GM23338 (cell line): ENCODE data around the gene CDC73. TPM values are rescaled to one million over a fixed set of nuclear protein-coding genes. Genes with fewer than 3 reads are reported as not detected.

ENCODE experiments used
- ATAC-seq: fragments of 200-7000 bp; cut with Tn5 transposase; 3 replicates; pipeline ENCODE4 v1.9.1; 2020
- DNase-seq: peaks from one replicate; pipeline ENCODE4 v3.0.0-alpha.2; 2015; ENCODE audit warnings: low spot score
- H2AFZ ChIP-seq: fragments of 200-600 bp; sonication (generic); 2 replicates; pipeline ENCODE4 v1.8.0; 2016; ENCODE audit warnings: antibody characterized with exemption, mild to moderate bottlenecking, moderate library complexity
- H3F3A ChIP-seq: fragments of 200-600 bp; sonication (generic); replicated peaks from 2 replicates; pipeline ENCODE4 v1.8.0; 2017; ENCODE audit warnings: antibody characterized with exemption, mixed run types, low read depth
- H3K27ac ChIP-seq: fragments of 200-600 bp; sonication (generic); 2 replicates; pipeline ENCODE4 v1.6.1; 2016; ENCODE audit warnings: low read depth
- H3K27me3 ChIP-seq: fragments of 200-600 bp; sonication (generic); 2 replicates; pipeline ENCODE4 v1.8.0; 2016; ENCODE audit warnings: mild to moderate bottlenecking, mixed run types, moderate library complexity; ENCODE audit not compliant: insufficient read depth
- H3K36me3 ChIP-seq: fragments of 200-600 bp; sonication (generic); 2 replicates; pipeline ENCODE4 v1.8.0; 2016; ENCODE audit warnings: mild to moderate bottlenecking; ENCODE audit not compliant: insufficient read depth
- H3K4me1 ChIP-seq: fragments of 200-600 bp; sonication (generic); 2 replicates; pipeline ENCODE4 v1.8.0; 2016; ENCODE audit warnings: mild to moderate bottlenecking, moderate library complexity; ENCODE audit not compliant: insufficient read depth
- H3K4me2 ChIP-seq: fragments of 200-600 bp; sonication (generic); 2 replicates; pipeline ENCODE4 v1.7.1; 2017; ENCODE audit warnings: mixed run types
- H3K4me3 ChIP-seq: fragments of 200-600 bp; sonication (generic); 2 replicates; pipeline ENCODE4 v1.6.1; 2016; ENCODE audit warnings: mixed run types
- H3K79me2 ChIP-seq: fragments of 200-600 bp; sonication (generic); replicated peaks from 2 replicates; pipeline ENCODE4 v1.8.0; 2017; ENCODE audit warnings: mild to moderate bottlenecking; ENCODE audit not compliant: insufficient read depth
- H3K9me2 ChIP-seq: fragments of 200-600 bp; sonication (generic); 2 replicates; pipeline ENCODE4 v1.8.0; 2017; ENCODE audit not compliant: insufficient read depth
- H4K20me1 ChIP-seq: fragments of 200-600 bp; sonication (generic); replicated peaks from 2 replicates; pipeline ENCODE4 v1.8.0; 2017; ENCODE audit warnings: mild to moderate bottlenecking; ENCODE audit not compliant: insufficient read depth
- H3K27ac Mint-ChIP-seq: 2 replicates; pipeline ENCODE4 v1.8.0; 2020; ENCODE audit warnings: inconsistent platforms, mild to moderate bottlenecking, moderate library complexity, mixed read lengths
- H3K27me3 Mint-ChIP-seq: 3 replicates; pipeline ENCODE4 v1.8.0; 2022; ENCODE audit warnings: low read depth, mild to moderate bottlenecking, moderate library complexity, mixed read lengths, inconsistent platforms; ENCODE audit not compliant: insufficient read depth, poor library complexity
- H3K36me3 Mint-ChIP-seq: 3 replicates; pipeline ENCODE4 v1.8.0; 2021; ENCODE audit warnings: low read depth, mild to moderate bottlenecking, inconsistent platforms, moderate library complexity, mixed read lengths
- H3K4me1 Mint-ChIP-seq: 3 replicates; pipeline ENCODE4 v1.8.0; 2020; ENCODE audit warnings: mild to moderate bottlenecking, inconsistent platforms, mixed read lengths
- H3K4me3 Mint-ChIP-seq: 3 replicates; pipeline ENCODE4 v1.8.0; 2021; ENCODE audit warnings: moderate library complexity, mild to moderate bottlenecking, inconsistent platforms, mixed read lengths
- H3K9me3 Mint-ChIP-seq: 3 replicates; pipeline ENCODE4 v1.8.0; 2020; ENCODE audit warnings: moderate library complexity, mild to moderate bottlenecking, inconsistent platforms, mixed read lengths
- CTCF ChIP-seq, 2 experiments: fragments of 200-600 bp in 1 of 2; sonication (generic) in 1 of 2; conservative IDR thresholded peaks; 2 replicates each; pipeline versions ENCODE4 v1.5.1 to v1.6.1; 2016 to 2017; ENCODE audit warnings: antibody characterized with exemption in 2 of 2, low read depth in 2 of 2, mild to moderate bottlenecking in 2 of 2, moderate library complexity in 1 of 2
- JUNB ChIP-seq: IDR thresholded peaks from one replicate; pipeline ENCODE4 v1.6.1; 2016; ENCODE audit warnings: antibody characterized with exemption; ENCODE audit not compliant: unreplicated experiment
- POLR2AphosphoS5 ChIP-seq: IDR thresholded peaks from 2 replicates; pipeline ENCODE4 v1.6.1; 2016; ENCODE audit warnings: antibody characterized with exemption, low read depth
- ZNF462 ChIP-seq: fragments of 250-450 bp; sonication (Bioruptor Pico); IDR thresholded peaks from 2 replicates; pipeline ENCODE4 v1.5.0; 2020; ENCODE audit warnings: mild to moderate bottlenecking, moderate library complexity
- polyA plus RNA-seq: library from polyadenylated mRNA; unstranded; fragments of >200 nt; fragmentation: Nextera tagmentation; extraction: Ambion mirVana; gene quantifications from 2 replicates; pipeline ENCODE4 v1.2.1, GENCODE V29; 2016
- total RNA-seq: library from RNA; depleted of rRNA; stranded (reverse); fragments of >200 nt; shearing (Covaris generic); gene quantifications from 2 replicates; pipeline ENCODE4 v1.2.3, GENCODE V29; 2014

CDC73 gene
- total and polyA plus RNA-seq, 2 experiments from 2014 or later, result 40.4 to 63.2 TPM

DNA sequence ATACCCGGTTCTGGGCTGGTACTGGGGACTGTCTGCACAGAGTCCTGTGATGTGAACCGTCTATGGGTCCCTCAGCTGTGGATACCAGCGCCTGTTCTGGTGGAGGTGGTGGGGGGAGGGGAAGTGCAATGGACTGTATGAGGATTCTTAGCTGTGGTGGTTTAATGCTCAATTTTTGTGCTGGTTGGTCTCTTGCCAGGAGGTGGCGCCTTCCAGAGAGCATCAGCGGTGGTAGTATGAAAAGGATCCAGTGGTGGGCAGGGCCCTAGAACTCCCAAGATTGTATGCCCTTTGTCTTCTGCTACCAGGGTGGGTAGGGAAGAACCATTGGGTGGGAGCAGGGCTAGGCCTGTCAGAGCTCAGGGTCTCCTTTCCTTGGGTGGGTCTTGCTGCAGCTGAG lies 153.9 kb downstream of the CDC73 start:
- Mint-ChIP-seq H3K27ac (peak overlapping the region; percentile 53; the same call in 1 of the 2 replicates), H3K9me3 (peaks cover 16% of the 10 kb centered on the region), H3K36me3 (peaks cover 32% of the 10 kb centered on the region; the same call in 2 of the 3 replicates), H3K27me3 (peaks cover 8% of the 10 kb centered on the region), H3K4me3 (no peak overlapping the region), H3K4me1 (peaks cover 7% of the 10 kb centered on the region; the same call in 2 of the 3 replicates)
- Histone ChIP-seq H3K27ac (no peak overlapping the region), H2AFZ (no peak overlapping the region), H3K79me2 (no peaks in the 10 kb centered on the region), H4K20me1 (no peaks in the 10 kb centered on the region), H3K36me3 (no peaks in the 10 kb centered on the region), H3K4me3 (no peak overlapping the region), H3K4me2 (no peak overlapping the region), H3F3A (no peaks in the 10 kb centered on the region), H3K27me3 (no peaks in the 10 kb centered on the region), H3K4me1 (no peaks in the 10 kb centered on the region), H3K9me2 (no peaks in the 10 kb centered on the region; the same call in 1 of the 2 replicates)
- DNase-seq (peak; percentile 73), ATAC-seq (peak; percentile 88)
- TF ChIP-seq CTCF (conservative IDR thresholded peaks at IDR 0.05; ENCODE audit: low read depth in 2 of 2) (peak; percentile 51 to 76), JUNB (no peak)

DNA sequence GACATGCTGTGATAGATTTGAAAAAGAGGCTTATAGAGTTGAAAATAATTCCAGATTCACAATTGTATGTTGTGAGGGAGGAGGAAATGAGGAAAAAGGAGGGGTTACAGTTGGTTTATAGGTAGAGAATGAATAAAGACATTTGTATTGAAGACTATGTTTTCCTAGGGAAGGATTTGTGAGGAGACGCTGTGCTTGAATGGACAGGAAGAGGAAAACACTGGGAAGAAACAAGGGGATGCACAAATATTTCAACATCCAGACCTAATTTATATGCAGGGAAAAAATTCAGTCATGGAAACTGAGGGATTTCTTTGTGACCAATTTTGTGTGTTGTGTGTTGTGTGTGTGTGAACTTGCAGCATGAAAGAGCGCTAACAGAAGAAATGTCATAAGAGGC lies 157.1 kb downstream of the CDC73 start:
- Histone ChIP-seq H2AFZ (no peak overlapping the region), H3K4me3 (no peak overlapping the region), H3K9me2 (no peaks in the 10 kb centered on the region; the same call in 1 of the 2 replicates), H3K27me3 (no peaks in the 10 kb centered on the region), H3K27ac (no peak overlapping the region), H4K20me1 (no peaks in the 10 kb centered on the region), H3F3A (no peaks in the 10 kb centered on the region), H3K4me2 (no peak overlapping the region), H3K79me2 (no peaks in the 10 kb centered on the region), H3K36me3 (no peaks in the 10 kb centered on the region), H3K4me1 (peaks cover 8% of the 10 kb centered on the region; the same call in 1 of the 2 replicates)
- peaks cover 6% of the 10 kb centered on the region for H3K9me3 Mint-ChIP-seq
- no peak overlapping the region for H3K27ac Mint-ChIP-seq
- peaks cover 11% of the 10 kb centered on the region for H3K27me3 Mint-ChIP-seq
- peaks cover 11% of the 10 kb centered on the region; the same call in 2 of the 3 replicates for H3K4me1 Mint-ChIP-seq
- no peak for TF ChIP-seq POLR2AphosphoS5
- no peak for TF ChIP-seq JUNB
- no peak for TF ChIP-seq ZNF462 (CRISPR knock-in tag)
- DNase-seq, result no peak
- no peak for ATAC-seq
- H3K4me3 Mint-ChIP-seq, result no peak overlapping the region
- peaks cover 9% of the 10 kb centered on the region; the same call in 2 of the 3 replicates for H3K36me3 Mint-ChIP-seq
